Neural cell (in vitro differentiated cells): Measurements from ENCODE around the gene PPP6R1. TPM values are rescaled to one million over a fixed set of nuclear protein-coding genes. Genes with fewer than 3 reads are reported as not detected.

Experiments used
- H2AFZ ChIP-seq: fragments of 200-600, 300-800 bp; sonication (generic), shearing (Covaris generic); 2 replicates; pipeline ENCODE4 v1.6.0; 2014; ENCODE audit warnings: low read depth, mild to moderate bottlenecking, antibody characterized with exemption, low read length, moderate library complexity
- H3F3A ChIP-seq: fragments of 200-600 bp; shearing (Covaris generic); 2 replicates; pipeline ENCODE4 v1.6.1; 2016; ENCODE audit warnings: mild to moderate bottlenecking, moderate library complexity, mixed read lengths, antibody characterized with exemption, low read length; ENCODE audit not compliant: insufficient read depth, poor library complexity, severe bottlenecking
- H3K27ac ChIP-seq: fragments of 200-600, 300-800 bp; sonication (generic), shearing (Covaris generic); 2 replicates; pipeline ENCODE4 v1.5.1; 2014; ENCODE audit warnings: mild to moderate bottlenecking, low read length, moderate library complexity
- H3K27me3 ChIP-seq: fragments of 300-800, 200-600 bp; sonication (generic), shearing (Covaris generic); 2 replicates; pipeline ENCODE4 v1.6.0; 2014; ENCODE audit warnings: mild to moderate bottlenecking, low read depth, low read length, moderate library complexity; ENCODE audit not compliant: insufficient read depth
- H3K36me3 ChIP-seq: fragments of 300-800, 200-600 bp; sonication (generic), shearing (Covaris generic); 2 replicates; pipeline ENCODE4 v1.5.1; 2014; ENCODE audit warnings: mild to moderate bottlenecking, antibody characterized with exemption, low read length, moderate library complexity; ENCODE audit not compliant: insufficient read depth
- H3K4me2 ChIP-seq: fragments of 300-800, 200-600 bp; sonication (generic), shearing (Covaris generic); 2 replicates; pipeline ENCODE4 v1.6.0; 2014; ENCODE audit warnings: mild to moderate bottlenecking, low read length
- H3K4me3 ChIP-seq: fragments of 300-800, 200-600 bp; sonication (generic), shearing (Covaris generic); 2 replicates; pipeline ENCODE4 v1.5.1; 2014; ENCODE audit warnings: mild to moderate bottlenecking, low read length, moderate library complexity
- H3K79me2 ChIP-seq: fragments of 200-600 bp; shearing (Covaris generic); replicated peaks from 2 replicates; pipeline ENCODE4 v1.6.0; 2014; ENCODE audit warnings: mild to moderate bottlenecking, low read length, moderate library complexity; ENCODE audit not compliant: insufficient read depth
- H3K9ac ChIP-seq: fragments of 300-800, 200-600 bp; sonication (generic), shearing (Covaris generic); 2 replicates; pipeline ENCODE4 v1.6.1; 2016; ENCODE audit warnings: mild to moderate bottlenecking, low read length, mixed read lengths
- H3K9me2 ChIP-seq: fragments of 200-600 bp; shearing (Covaris generic); 2 replicates; pipeline ENCODE4 v1.6.1; 2016; ENCODE audit warnings: mild to moderate bottlenecking, low read length, mixed read lengths; ENCODE audit not compliant: insufficient read depth
- H3K9me3 ChIP-seq: fragments of 200-600, 300-800 bp; sonication (generic), shearing (Covaris generic); 2 replicates; pipeline ENCODE4 v1.6.1; 2016; ENCODE audit warnings: mild to moderate bottlenecking, mixed run types, low read length, moderate library complexity, mixed read lengths
- H4K20me1 ChIP-seq: fragments of 200-600 bp; shearing (Covaris generic); 2 replicates; pipeline ENCODE4 v1.6.1; 2016; ENCODE audit warnings: mild to moderate bottlenecking, mixed run types; ENCODE audit not compliant: insufficient read depth
- EP300 ChIP-seq: fragments of 450-650 bp; conservative IDR thresholded peaks from 2 replicates; pipeline ENCODE4 v1.6.1; 2014; ENCODE audit warnings: antibody characterized with exemption, mild to moderate bottlenecking, moderate library complexity; ENCODE audit not compliant: poor library complexity, severe bottlenecking
- EZH2 ChIP-seq: fragments of 200-600, 300-800 bp; shearing (Covaris generic), sonication (generic); IDR thresholded peaks from 2 replicates; pipeline ENCODE4 v1.6.1; 2014; ENCODE audit warnings: antibody characterized with exemption, low read length, borderline replicate concordance, mild to moderate bottlenecking; ENCODE audit not compliant: insufficient read depth, poor library complexity, severe bottlenecking
- MXI1 ChIP-seq: fragments of 450-650 bp; conservative IDR thresholded peaks from 2 replicates; pipeline ENCODE4 v1.6.1; 2014; ENCODE audit warnings: antibody characterized with exemption, mild to moderate bottlenecking; ENCODE audit not compliant: poor library complexity, severe bottlenecking
- POLR2AphosphoS5 ChIP-seq: IDR thresholded peaks from 2 replicates; pipeline ENCODE4 v1.6.1; 2012
- RAD21 ChIP-seq: fragments of 450-650 bp; conservative IDR thresholded peaks from 2 replicates; pipeline ENCODE4 v1.6.1; 2014; ENCODE audit warnings: antibody characterized with exemption, mild to moderate bottlenecking, moderate library complexity
- SMC3 ChIP-seq: fragments of 450-650 bp; conservative IDR thresholded peaks from 2 replicates; pipeline ENCODE4 v1.6.1; 2014; ENCODE audit warnings: antibody characterized with exemption, mild to moderate bottlenecking, moderate library complexity; ENCODE audit not compliant: poor library complexity
- TAF1 ChIP-seq: IDR thresholded peaks from 2 replicates; pipeline ENCODE4 v1.6.1; 2012; ENCODE audit warnings: low read depth
- polyA plus RNA-seq: library from polyadenylated mRNA; depleted of rRNA; stranded (reverse); fragments of >200 nt; gene quantifications from 2 replicates; pipeline ENCODE4 v1.2.3, GENCODE V29; 2014
- TF ChIP-seq, protein P1 (sequence below): fragments of 450-650 bp; IDR thresholded peaks from 2 replicates; pipeline ENCODE4 v1.5.1; 2014; ENCODE audit warnings: antibody characterized with exemption, mild to moderate bottlenecking, moderate library complexity; ENCODE audit not compliant: poor library complexity, severe bottlenecking
- TF ChIP-seq, protein P2 (sequence below): IDR thresholded peaks from 2 replicates; pipeline ENCODE4 v1.6.1; 2012; ENCODE audit warnings: borderline replicate concordance

PPP6R1 gene
- polyA plus RNA-seq, 1 donor from 2014 or later: 20.0 TPM

DNA sequence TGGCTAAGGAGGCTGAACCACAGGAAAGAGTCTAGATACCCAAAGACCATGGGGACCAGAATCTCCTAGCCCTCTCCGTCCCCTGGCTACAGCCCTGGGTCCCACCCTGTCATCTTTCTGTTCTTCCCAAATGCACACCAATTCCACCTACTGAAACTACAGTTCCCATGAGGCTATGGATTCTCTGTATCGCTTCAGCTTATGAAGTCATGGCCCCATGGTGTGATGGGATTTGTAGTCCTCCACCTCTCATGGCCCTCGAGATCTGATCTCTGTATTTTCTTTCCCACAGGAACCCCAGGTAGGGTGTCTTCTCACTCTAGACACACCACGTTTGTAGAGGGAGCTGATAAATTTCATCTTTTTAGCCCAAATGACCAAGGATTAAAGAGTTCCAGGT lies 61.3 kb downstream of the PPP6R1 start:
- H3K36me3 ChIP-seq: no peaks in the 10 kb centered on the region
- no peak overlapping the region for H2AFZ ChIP-seq
- H3F3A ChIP-seq: no peaks in the 10 kb centered on the region
- TF ChIP-seq EZH2 (no peak), POLR2AphosphoS5 (no peak), RAD21 (no peak), TAF1 (no peak), EP300 (no peak), SMC3 (no peak), MXI1 (no peak)
- TF ChIP-seq, protein P1, sequence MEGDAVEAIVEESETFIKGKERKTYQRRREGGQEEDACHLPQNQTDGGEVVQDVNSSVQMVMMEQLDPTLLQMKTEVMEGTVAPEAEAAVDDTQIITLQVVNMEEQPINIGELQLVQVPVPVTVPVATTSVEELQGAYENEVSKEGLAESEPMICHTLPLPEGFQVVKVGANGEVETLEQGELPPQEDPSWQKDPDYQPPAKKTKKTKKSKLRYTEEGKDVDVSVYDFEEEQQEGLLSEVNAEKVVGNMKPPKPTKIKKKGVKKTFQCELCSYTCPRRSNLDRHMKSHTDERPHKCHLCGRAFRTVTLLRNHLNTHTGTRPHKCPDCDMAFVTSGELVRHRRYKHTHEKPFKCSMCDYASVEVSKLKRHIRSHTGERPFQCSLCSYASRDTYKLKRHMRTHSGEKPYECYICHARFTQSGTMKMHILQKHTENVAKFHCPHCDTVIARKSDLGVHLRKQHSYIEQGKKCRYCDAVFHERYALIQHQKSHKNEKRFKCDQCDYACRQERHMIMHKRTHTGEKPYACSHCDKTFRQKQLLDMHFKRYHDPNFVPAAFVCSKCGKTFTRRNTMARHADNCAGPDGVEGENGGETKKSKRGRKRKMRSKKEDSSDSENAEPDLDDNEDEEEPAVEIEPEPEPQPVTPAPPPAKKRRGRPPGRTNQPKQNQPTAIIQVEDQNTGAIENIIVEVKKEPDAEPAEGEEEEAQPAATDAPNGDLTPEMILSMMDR: no peak
- TF ChIP-seq, protein P2, sequence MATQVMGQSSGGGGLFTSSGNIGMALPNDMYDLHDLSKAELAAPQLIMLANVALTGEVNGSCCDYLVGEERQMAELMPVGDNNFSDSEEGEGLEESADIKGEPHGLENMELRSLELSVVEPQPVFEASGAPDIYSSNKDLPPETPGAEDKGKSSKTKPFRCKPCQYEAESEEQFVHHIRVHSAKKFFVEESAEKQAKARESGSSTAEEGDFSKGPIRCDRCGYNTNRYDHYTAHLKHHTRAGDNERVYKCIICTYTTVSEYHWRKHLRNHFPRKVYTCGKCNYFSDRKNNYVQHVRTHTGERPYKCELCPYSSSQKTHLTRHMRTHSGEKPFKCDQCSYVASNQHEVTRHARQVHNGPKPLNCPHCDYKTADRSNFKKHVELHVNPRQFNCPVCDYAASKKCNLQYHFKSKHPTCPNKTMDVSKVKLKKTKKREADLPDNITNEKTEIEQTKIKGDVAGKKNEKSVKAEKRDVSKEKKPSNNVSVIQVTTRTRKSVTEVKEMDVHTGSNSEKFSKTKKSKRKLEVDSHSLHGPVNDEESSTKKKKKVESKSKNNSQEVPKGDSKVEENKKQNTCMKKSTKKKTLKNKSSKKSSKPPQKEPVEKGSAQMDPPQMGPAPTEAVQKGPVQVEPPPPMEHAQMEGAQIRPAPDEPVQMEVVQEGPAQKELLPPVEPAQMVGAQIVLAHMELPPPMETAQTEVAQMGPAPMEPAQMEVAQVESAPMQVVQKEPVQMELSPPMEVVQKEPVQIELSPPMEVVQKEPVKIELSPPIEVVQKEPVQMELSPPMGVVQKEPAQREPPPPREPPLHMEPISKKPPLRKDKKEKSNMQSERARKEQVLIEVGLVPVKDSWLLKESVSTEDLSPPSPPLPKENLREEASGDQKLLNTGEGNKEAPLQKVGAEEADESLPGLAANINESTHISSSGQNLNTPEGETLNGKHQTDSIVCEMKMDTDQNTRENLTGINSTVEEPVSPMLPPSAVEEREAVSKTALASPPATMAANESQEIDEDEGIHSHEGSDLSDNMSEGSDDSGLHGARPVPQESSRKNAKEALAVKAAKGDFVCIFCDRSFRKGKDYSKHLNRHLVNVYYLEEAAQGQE: no peak
- H3K4me3 ChIP-seq: no peak overlapping the region
- H3K4me2 ChIP-seq: no peak overlapping the region
- H3K9me2 ChIP-seq: no peaks in the 10 kb centered on the region
- H3K9ac ChIP-seq: no peak overlapping the region
- H3K27me3 ChIP-seq: no peaks in the 10 kb centered on the region
- H3K79me2 ChIP-seq: no peaks in the 10 kb centered on the region
- no peak overlapping the region for H3K27ac ChIP-seq
- no peaks in the 10 kb centered on the region for H3K9me3 ChIP-seq
- H4K20me1 ChIP-seq: no peaks in the 10 kb centered on the region

DNA sequence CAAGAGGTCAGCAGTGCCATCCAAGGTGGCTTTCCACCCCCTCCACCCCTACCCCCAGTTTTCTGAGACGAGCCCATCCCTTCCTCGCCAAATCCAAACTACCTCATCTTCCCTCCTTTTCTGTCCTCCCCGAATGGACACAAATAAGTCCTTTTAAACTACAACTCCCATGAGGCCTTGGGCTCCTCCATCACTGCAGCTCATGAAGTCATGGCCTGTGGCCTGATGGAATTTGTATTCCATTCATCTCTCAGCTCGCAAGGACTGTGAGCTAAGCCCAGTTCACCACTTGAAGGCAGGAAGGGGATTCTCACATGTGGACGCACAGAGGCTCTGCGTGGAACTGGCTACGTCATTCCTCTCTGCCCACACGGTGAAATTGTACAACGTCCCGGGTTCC lies 62.0 kb downstream of the PPP6R1 start:
- H3K27ac ChIP-seq: no peak overlapping the region
- H3F3A ChIP-seq: no peaks in the 10 kb centered on the region
- no peaks in the 10 kb centered on the region for H3K9me2 ChIP-seq
- H3K79me2 ChIP-seq: no peaks in the 10 kb centered on the region
- H3K36me3 ChIP-seq: no peaks in the 10 kb centered on the region
- H3K4me3 ChIP-seq: no peak overlapping the region
- H3K27me3 ChIP-seq: no peaks in the 10 kb centered on the region
- TF ChIP-seq, protein P2: no peak
- TF ChIP-seq POLR2AphosphoS5 (no peak), EZH2 (no peak), TAF1 (no peak), RAD21 (no peak), SMC3 (no peak), MXI1 (no peak), EP300 (no peak)
- TF ChIP-seq, protein P1: no peak
- no peaks in the 10 kb centered on the region for H4K20me1 ChIP-seq
- H2AFZ ChIP-seq: no peak overlapping the region
- H3K9me3 ChIP-seq: no peaks in the 10 kb centered on the region
- H3K4me2 ChIP-seq: no peak overlapping the region
- H3K9ac ChIP-seq: no peak overlapping the region
